Measurements from ENCODE around the gene TNS3. TPM values are rescaled to one million over a fixed set of nuclear protein-coding genes. Genes with fewer than 3 reads are reported as not detected.

The TNS3 gene
- polyA plus RNA-seq, 1 of the 3 experiments (the other 2 are of a cell fraction), result 72.3 TPM

DNA sequence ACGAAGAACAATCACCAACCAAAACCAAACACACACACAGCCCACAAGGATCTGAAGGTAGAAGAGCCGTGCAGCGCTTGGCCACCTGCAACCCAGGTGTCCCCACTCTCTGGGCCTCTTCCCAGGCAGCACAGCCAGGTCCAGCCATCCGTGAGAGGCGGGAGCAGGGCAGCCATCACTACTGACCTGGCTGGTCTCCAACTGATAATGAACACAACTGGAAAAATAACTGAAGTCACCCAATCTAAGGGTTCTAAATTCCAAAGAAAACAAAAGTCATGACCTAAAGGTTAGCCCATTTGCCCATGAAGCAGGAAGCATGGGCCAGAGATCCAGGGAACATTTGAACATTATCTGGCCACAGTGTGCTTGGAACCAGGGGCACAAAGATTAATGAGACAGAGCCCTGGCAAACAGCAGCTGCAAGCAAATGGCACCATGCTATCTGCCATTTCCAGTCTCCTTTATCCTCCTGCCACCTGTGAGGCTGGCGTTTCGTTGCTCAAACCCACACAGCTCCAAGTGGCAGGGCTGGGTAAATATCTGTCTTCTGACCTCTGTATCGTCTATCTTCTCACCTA is 207.9 kb downstream of the TNS3 start:
- H3K27ac ChIP-seq (ENCODE audit: low read depth in 2 of 2, low read length in 1 of 2), result peak overlapping the region in 1 of 2 experiments; percentile 50; a peak in 2 of 4 replicates
- no peak overlapping the region for H3K4me3 ChIP-seq (ENCODE audit: low read depth in 2 of 2, low read length in 1 of 2)
- no peak overlapping the region for H2AFZ ChIP-seq (ENCODE audit: low read depth)
- H3K36me3 ChIP-seq (replicated peaks in 1 of 2; ENCODE audit: control insufficient read depth in 1 of 2, insufficient read depth in 2 of 2, low read length in 1 of 2), result peaks cover 0 to 48% of the 10 kb centered on the region in 2 experiments
- no peaks in the 10 kb centered on the region for H3K27me3 ChIP-seq (ENCODE audit: insufficient read depth)
- H3K9ac ChIP-seq, result no peak overlapping the region
- peaks cover 7 to 28% of the 10 kb centered on the region in 2 experiments; a peak in 3 of 4 replicates for H3K4me1 ChIP-seq (ENCODE audit: control insufficient read depth in 1 of 2, insufficient read depth in 2 of 2, low read depth in 1 of 2, low read length in 1 of 2)
- H3K9me3 ChIP-seq, result no peaks in the 10 kb centered on the region
- POLR2A ChIA-PET, result no interaction called here
- DNase-seq, result peak; percentile 64
- CTCF ChIA-PET, result interaction anchor here (1.2 to 6.1 kb wide), 5 partner anchors 9 to 107 kb away, joined by 3 to 35 read pairs (median 4); no protein-coding TSS in a partner anchor
- H3F3A ChIP-seq (replicated peaks; ENCODE audit: insufficient read depth), result no peaks in the 10 kb centered on the region
- peaks cover 47% of the 10 kb centered on the region for H4K20me1 ChIP-seq (ENCODE audit: insufficient read depth)
- WGBS (ENCODE audit: low lambda C conversion rate), result 90% methylated on average over 8 of the region's 8 CpGs
- no peaks in the 10 kb centered on the region for H3K79me2 ChIP-seq (ENCODE audit: insufficient read depth)
- TF ChIP-seq GATA2 (CRISPR knock-in tag; IDR thresholded peaks at IDR 0.05), result no peak
- TF ChIP-seq RFX5 (IDR thresholded peaks at IDR 0.05; ENCODE audit: low read length), result no peak
- no peak for TF ChIP-seq POLR2AphosphoS5 (IDR thresholded peaks at IDR 0.05; ENCODE audit: low read depth, low read length)
- TF ChIP-seq, protein P1, sequence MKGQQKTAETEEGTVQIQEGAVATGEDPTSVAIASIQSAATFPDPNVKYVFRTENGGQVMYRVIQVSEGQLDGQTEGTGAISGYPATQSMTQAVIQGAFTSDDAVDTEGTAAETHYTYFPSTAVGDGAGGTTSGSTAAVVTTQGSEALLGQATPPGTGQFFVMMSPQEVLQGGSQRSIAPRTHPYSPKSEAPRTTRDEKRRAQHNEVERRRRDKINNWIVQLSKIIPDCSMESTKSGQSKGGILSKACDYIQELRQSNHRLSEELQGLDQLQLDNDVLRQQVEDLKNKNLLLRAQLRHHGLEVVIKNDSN (IDR thresholded peaks at IDR 0.05; ENCODE audit: borderline replicate concordance, low read depth), result no peak
- TF ChIP-seq YY1 (IDR thresholded peaks at IDR 0.05; ENCODE audit: low read depth), result no peak
- no peak for TF ChIP-seq SMC3 (IDR thresholded peaks at IDR 0.05; ENCODE audit: low read depth, low read length)
- H3K4me2 ChIP-seq, result no peak overlapping the region
- no peaks in the 10 kb centered on the region for H3K9me2 ChIP-seq

DNA sequence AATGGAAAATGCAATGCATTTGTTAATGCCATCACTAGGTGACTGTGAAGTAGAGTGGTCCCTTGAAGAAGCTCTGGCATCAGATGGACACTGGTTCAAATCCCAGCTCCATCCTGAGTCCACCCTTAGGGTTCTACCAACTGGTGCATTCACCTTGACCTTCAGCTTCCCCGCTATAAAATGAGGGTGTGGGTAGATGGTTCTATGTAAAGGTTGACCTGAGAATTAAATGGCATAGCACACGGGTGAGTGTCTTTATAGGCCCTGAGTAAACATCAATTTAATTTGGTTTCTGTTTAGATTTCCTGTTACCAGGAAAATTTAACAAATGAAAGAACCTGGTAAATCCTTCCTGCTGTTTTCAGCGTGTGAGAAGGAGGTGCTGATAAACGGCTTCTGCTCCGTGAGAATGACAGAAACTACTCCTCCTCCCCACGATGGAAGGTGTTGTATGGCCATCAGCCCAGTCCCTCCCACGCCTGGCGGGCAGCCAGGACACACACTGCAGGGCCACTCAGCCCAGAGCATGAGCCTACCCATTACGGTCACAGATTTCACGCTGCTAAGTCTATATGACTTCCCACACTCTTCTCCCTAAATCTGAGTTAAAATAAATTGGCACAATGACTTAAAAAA is 210.1 kb downstream of the TNS3 start:
- Histone ChIP-seq H3F3A (replicated peaks; ENCODE audit: insufficient read depth) (no peaks in the 10 kb centered on the region), H3K27me3 (ENCODE audit: insufficient read depth) (no peaks in the 10 kb centered on the region), H3K4me3 (ENCODE audit: low read depth in 2 of 2, low read length in 1 of 2) (no peak overlapping the region), H3K4me2 (no peak overlapping the region), H3K9me3 (no peaks in the 10 kb centered on the region), H3K9me2 (no peaks in the 10 kb centered on the region), H3K9ac (no peak overlapping the region), H3K4me1 (ENCODE audit: control insufficient read depth in 1 of 2, insufficient read depth in 2 of 2, low read depth in 1 of 2, low read length in 1 of 2) (peaks cover 7 to 28% of the 10 kb centered on the region in 2 experiments; a peak in 3 of 4 replicates), H4K20me1 (ENCODE audit: insufficient read depth) (peaks cover 52% of the 10 kb centered on the region), H3K79me2 (ENCODE audit: insufficient read depth) (no peaks in the 10 kb centered on the region), H3K27ac (ENCODE audit: low read depth in 2 of 2, low read length in 1 of 2) (no peak overlapping the region), H3K36me3 (replicated peaks in 1 of 2; ENCODE audit: control insufficient read depth in 1 of 2, insufficient read depth in 2 of 2, low read length in 1 of 2) (peaks cover 6 to 55% of the 10 kb centered on the region in 2 experiments), H2AFZ (ENCODE audit: low read depth) (no peak overlapping the region)
- peak; percentile 83 for DNase-seq
- CTCF ChIA-PET, result interaction anchor here (0.7 to 6.1 kb wide), 2 partner anchors 64 to 105 kb away, joined by 3 to 35 read pairs; no protein-coding TSS in a partner anchor
- TF ChIP-seq RCOR1 (IDR thresholded peaks at IDR 0.05; ENCODE audit: low read length) (peak; percentile 30; the same call in 1 of the 2 replicates), MXI1 (IDR thresholded peaks at IDR 0.05; ENCODE audit: low read depth, low read length) (peak; percentile 49; the same call in 1 of the 2 replicates), RXRA (IDR thresholded peaks at IDR 0.05; ENCODE audit: borderline replicate concordance, low read depth) (no peak)
- 59% methylated on average over 10 of the region's 10 CpGs for WGBS (ENCODE audit: low lambda C conversion rate)
- POLR2A ChIA-PET, result no interaction called here

DNA sequence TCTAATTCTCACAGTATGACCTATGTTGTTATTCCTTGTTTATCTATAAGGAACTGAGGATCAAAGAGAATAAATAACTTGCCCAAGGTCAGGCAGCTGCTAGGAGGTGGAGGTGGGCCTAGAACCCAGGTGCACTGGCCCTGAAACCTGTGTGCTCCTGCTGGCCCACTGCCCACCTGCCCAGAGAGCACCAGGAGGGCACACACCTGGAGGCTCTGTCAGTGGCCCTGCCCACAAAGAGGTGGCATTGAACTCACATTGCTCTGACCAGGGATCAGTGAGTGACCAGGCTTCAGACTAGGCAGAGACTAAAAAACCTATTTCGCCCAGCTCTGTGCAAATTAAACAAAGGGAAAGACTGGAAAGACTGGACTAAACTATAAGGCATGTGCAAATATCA is 210.6 kb downstream of the TNS3 start:
- Histone ChIP-seq H3K27me3 (ENCODE audit: insufficient read depth) (no peaks in the 10 kb centered on the region), H3K79me2 (ENCODE audit: insufficient read depth) (no peaks in the 10 kb centered on the region), H3K4me3 (ENCODE audit: low read depth in 2 of 2, low read length in 1 of 2) (no peak overlapping the region), H2AFZ (ENCODE audit: low read depth) (no peak overlapping the region), H3K36me3 (replicated peaks in 1 of 2; ENCODE audit: control insufficient read depth in 1 of 2, insufficient read depth in 2 of 2, low read length in 1 of 2) (peaks cover 6 to 58% of the 10 kb centered on the region in 2 experiments), H3K4me1 (ENCODE audit: control insufficient read depth in 1 of 2, insufficient read depth in 2 of 2, low read depth in 1 of 2, low read length in 1 of 2) (peaks cover 7 to 28% of the 10 kb centered on the region in 2 experiments; a peak in 3 of 4 replicates), H3K4me2 (no peak overlapping the region), H3K9me2 (no peaks in the 10 kb centered on the region), H3F3A (replicated peaks; ENCODE audit: insufficient read depth) (no peaks in the 10 kb centered on the region), H3K27ac (ENCODE audit: low read depth in 2 of 2, low read length in 1 of 2) (no peak overlapping the region), H4K20me1 (ENCODE audit: insufficient read depth) (peaks cover 53% of the 10 kb centered on the region), H3K9me3 (no peaks in the 10 kb centered on the region), H3K9ac (no peak overlapping the region)
- POLR2A ChIA-PET, result no interaction called here
- CTCF ChIA-PET, result interaction anchor here (0.7 to 6.1 kb wide), 2 partner anchors 64 to 105 kb away, joined by 3 to 35 read pairs; no protein-coding TSS in a partner anchor
- no peak for DNase-seq
- TF ChIP-seq FOXM1 (IDR thresholded peaks at IDR 0.05; ENCODE audit: low read depth) (no peak), TEAD4 (IDR thresholded peaks at IDR 0.05; ENCODE audit: borderline replicate concordance, insufficient read depth) (no peak), MXI1 (IDR thresholded peaks at IDR 0.05; ENCODE audit: low read depth, low read length) (no peak), RAD21 (IDR thresholded peaks at IDR 0.05; ENCODE audit: low read length) (no peak), FOSL2 (IDR thresholded peaks at IDR 0.05; ENCODE audit: borderline replicate concordance, low read depth) (no peak), SIN3A (IDR thresholded peaks at IDR 0.05; ENCODE audit: borderline replicate concordance, low read depth, low read length) (no peak)
- TF ChIP-seq, protein P2, sequence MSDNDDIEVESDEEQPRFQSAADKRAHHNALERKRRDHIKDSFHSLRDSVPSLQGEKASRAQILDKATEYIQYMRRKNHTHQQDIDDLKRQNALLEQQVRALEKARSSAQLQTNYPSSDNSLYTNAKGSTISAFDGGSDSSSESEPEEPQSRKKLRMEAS (IDR thresholded peaks at IDR 0.05; ENCODE audit: low read depth), result no peak
- TF ChIP-seq, protein P1 (IDR thresholded peaks at IDR 0.05; ENCODE audit: borderline replicate concordance, low read depth), result no peak
- 100% methylated on average over 1 of the region's 1 CpG for WGBS (ENCODE audit: low lambda C conversion rate)

Measured in SK-N-SH (cell line).